Fibroblast of the conjunctiva (primary cell): ENCODE data around the gene WT1.

Source experiments
- DNase-seq: peaks from one replicate; pipeline ENCODE4 v3.0.0-alpha.2; 2010; ENCODE audit warnings: low read depth

Gene WT1

DNA sequence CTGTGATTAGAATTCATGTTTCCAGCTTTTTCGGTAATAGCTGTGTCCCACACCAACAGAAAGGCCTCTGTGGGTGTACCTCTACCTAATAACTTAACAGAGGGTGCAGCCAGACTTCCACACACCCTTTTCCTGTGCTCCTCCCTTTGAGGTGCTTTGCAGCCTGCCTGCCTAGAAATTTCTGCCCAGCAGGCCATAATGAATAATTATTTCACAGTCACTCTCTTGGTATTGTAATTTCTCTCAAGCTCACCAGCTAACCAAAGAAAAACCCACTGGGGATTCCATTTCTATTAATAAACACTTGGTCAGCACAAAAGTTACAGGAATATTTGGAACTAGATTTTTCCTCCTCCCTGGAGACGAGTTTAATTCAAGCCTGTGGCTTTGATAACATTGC is 13.3 kb downstream of the WT1 start:
- DNase-seq: no peak

DNA sequence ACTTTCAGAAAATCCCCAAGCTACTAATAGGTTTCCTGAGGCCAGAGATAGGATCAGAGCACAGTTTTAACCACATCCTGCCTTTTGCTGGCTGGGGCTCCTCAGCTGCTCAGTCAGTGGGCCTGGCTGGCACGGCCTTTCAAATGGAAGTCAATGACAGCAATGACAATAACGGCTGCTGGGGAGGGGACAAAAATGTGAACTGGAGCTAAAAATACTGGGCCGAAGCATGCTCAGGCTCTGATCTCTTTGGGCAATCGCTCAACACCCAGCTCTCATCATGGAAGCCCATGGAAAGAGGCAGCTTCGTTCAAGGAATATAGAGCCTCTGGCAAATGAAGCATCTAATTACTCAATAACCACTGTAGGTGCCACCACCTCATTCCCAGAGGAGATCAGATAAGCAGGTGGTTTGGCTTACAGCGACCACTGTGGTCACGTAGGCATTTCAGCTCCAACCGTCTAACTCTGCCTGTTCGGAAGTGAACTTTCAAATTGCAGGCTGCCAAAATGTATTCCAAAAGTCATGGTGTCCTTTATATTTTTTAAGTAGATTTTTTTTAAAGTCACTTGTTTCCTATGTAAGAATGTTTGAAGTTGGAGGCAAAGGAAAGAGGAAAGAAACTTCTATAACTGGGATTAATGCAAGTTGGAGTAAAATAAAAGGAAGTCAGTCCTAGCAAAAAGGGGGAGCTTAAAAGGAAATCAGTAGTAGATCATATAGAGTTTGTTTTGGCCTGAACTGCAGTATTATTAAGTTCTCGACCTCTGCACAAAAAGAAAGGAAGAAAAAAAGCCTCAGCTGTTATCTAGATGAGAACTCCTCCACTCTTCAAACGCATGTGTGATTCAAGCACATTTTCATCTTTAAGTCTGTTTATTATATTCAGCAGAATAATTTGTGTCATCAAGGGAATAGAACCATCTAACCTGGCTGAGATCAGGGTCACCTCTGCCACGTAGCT is 14.1 kb downstream of the WT1 start:
- DNase-seq: no peak

DNA sequence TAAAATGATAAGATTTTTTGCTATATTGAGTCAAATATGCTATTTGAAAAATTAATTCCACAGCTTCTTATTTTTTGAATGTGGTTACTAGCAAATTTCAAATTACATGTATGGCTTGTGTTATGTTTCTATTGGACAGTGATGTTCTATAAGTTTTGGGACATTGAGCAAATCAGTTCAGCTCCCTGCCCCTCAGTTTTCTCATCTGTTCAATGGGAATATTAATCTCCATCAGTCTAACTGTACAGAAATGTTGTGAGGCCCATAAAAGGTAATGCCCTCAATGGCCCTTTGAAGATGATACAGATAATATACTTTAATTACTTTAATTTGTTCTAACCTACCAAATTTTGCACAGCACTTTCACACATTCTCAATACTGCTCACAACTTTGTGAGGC is 15.2 kb downstream of the WT1 start:
- no peak for DNase-seq

DNA sequence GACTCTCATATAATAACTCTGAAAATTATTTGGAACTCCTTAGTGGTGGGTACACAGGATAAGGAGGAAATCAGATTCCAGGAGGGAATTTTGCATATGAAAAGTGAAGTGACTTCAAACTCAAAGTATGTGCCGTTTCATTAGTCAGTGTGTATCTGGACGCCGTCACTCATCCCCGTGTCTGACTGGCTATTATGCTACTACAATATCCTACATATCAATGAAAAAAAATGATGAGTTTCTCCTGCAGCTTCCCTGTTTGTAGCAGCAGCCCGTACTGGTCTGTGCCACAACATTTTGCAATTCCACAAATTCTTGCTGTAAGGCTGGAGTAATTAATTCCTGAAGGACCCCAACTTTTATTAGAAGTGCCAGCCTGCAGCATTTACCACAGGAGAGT is 16.5 kb downstream of the WT1 start:
- DNase-seq: no peak

DNA sequence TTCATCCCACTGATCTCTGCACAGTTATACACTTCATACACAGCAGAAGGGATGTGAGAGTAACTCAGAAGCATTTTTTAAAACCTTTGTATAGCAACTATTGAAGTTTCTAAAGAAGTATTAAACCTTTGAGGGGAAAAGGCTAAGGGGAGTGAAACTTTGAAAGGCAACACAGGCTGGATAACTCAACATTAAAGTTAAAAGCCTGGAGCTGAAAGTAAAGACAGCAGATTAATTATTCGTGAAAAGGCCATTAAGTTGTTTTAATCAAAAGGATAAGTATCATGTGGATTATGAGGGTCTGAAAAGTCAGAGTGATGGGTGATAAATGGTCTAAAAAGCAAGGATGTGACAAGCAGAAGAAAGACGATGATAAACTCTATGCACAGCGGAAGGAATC is 17.5 kb downstream of the WT1 start:
- DNase-seq: no peak

DNA sequence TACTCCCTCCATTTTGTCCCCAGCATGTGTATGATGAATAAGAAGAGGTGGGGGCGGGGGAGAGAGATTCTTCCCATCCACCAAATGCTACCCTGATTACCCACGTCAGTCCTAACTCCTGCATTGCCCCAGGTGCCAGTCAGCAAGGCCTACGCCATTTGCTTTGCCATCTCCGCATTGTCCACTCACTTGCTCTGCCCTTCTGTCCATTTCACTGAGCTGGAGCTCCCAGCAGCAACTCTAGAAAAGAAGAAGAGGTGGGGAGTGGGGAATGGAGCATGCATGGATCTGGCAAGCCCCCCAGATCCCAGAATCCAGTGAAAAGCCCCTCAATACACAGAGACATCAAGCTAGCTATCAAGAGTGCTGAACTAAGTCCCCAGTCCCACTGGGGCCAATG is 19.0 kb downstream of the WT1 start:
- no peak for DNase-seq

DNA sequence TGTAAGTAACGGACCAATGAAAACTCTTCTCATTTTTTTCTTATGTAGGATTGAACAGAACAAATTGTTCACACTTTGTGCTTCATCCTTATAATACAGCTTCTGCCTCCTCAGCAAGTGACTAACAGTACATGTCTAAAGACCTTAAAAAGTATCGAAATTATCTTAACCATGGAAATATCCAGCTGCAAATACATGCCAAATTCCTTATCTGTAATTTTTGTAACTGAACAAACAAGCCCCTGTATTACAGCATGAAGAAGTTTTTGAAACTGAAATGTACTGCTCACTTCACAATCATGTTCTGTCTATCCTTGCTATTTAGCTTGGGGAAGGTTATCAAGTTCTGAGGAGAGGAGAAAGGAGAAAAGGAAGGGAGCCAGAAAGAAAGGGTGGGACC is 20.4 kb downstream of the WT1 start:
- DNase-seq: no peak

DNA sequence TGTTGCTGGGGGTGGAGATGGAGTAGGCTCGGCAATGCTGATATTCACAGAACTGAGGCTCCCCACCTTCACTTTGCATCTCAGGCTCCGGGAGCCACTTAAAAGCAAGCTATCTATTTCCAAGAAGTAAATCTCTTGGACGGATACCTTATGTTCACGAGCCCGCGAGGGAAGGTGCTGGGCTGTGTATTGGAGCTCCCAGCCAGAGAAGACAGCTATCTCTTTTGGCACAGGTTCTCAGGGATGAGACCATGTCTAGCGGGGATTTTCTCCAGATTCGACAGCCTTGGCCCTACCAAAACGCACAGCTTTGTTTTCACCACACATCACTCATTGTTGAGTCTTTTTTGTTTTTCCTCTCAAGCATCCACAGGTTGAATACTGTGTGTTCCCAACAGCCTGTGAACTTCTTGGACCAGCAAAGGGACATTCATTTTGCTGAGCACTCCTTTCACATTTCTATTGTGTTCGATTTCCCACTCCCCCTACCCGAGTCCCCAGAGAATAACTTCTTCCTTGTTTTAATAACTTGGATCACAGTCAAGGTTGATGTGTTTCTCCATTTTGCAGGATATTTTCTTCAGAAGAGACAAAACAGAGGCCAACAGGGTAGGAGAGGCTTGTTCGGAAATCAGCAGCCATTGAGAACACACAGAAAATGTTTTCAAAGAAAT is 23.3 kb downstream of the WT1 start:
- no peak for DNase-seq

DNA sequence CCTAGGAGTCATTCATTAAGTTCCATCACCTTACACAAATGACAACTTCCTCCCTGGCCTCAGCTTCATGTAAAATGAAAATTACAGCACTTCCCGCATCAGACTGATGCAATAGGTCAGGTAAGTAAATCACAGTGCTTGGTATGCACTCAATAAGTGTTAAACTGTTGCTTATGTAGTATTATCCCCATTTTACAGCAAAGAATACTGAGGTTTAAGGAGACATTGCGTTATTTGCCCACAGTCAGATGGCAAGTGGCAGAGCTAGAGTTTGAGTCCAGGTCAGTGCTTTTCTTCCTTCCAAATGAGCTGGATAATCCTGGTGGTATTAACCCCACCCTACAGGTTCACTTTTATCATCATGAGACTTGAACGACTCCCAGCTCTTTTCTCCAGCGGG is 29.7 kb downstream of the WT1 start:
- no peak for DNase-seq

DNA sequence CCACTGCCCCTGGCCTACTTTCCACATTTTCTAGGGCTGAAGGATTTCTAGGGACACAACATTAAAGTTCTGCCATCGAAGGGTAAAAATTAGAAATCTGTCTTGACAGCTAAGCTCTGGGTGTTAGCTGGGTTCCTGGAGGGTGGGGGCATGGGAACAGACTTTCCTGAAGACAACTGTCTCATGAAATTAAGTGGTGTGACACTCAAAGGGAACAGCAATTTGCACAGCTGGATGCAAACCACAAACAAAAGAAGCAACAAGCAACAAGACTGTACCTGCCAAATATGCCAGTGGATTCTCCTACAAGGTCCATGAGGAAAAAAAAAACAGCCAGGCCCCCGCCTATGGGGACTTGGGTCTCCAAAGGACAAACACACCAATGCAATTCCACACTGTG is 32.5 kb downstream of the WT1 start:
- DNase-seq: no peak

DNA sequence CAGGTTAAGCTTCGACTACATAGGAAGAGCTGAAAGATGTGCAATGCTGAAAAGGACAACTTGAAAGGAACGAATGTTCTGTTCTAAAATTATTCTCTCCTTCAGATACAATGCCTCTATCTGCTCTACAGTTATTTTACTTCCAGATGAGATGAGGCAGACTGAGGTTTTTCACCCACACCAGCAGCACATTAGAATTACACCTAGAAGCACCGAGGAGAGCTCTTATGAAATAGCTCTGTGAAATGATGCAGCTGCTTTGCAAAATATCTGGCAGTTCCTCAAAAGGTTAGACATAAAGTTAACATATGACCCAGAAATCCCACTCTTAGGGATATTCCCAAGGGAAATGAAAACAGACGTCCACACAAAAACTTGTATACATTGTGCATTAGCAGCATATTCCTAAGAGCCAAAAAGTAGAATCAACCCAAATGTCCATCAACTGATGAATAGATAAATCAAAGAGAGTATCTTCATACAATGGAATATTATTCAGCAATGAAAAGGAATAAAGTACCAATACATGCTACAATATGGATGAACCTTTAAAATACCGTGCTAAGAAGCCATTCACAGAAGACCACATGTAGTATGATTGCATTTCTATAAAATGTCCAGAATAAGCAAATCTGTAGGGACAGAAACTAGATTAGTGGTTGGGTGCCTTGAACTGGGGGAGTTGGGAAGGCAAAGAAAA is 34.5 kb downstream of the WT1 start:
- no peak for DNase-seq

DNA sequence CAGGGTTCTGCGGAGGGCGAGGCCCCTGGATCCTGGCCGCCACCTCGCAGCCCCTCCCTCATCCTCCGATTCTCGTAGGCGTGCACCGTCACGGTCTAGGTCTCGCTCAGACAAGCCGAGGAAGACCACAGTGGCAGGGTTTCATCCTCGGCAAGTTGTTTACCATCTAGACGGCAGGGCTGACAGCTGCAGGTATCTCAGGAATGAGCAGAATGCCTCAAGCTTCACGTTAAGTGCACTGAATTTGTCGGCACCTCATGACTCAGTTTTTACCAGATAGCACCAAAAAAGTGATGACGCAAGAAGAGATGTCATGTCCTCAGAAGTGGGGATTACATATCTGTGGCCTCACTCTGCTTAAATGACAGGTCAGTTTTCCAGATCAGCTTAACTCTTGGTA is 35.1 kb downstream of the WT1 start:
- DNase-seq: no peak

DNA sequence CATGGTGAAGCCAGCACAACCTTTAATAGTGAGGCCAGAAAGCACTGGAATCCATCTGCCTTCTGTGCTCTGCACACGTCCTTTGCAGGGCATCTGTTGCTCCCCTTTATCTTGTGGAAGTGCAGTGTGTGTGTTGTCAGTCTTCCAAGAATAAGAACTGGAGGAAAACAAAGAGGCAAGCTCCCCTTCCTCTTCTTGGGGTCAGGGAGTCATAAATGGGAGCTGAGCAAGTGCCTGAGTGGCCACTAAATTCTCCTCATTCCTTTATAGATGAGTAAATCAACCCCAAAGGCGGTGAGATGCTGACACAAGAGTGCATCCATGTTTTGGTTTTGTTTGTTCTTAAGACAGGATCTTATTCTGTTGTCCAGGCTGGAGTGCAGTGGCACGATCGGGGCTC is 38.3 kb downstream of the WT1 start:
- no peak for DNase-seq

DNA sequence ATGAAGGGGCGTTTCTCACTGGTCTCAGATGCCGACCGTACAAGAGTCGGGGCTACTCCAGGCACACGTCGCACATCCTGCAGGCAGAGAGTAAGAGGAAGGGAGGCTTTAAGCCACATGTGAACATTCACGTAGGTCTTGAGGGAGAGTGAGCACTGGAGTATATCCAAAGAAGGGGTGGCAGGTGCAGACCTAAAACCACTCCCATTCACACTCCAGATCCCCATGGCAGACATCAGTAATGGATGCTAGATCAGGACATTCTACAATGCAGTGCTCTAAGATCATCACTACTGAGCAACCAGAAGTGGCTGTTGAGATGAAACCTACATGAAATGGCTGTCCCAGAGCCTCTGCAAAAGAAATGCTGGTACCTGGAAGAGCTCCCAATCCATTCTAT is 39.0 kb downstream of the WT1 start:
- DNase-seq: no peak

DNA sequence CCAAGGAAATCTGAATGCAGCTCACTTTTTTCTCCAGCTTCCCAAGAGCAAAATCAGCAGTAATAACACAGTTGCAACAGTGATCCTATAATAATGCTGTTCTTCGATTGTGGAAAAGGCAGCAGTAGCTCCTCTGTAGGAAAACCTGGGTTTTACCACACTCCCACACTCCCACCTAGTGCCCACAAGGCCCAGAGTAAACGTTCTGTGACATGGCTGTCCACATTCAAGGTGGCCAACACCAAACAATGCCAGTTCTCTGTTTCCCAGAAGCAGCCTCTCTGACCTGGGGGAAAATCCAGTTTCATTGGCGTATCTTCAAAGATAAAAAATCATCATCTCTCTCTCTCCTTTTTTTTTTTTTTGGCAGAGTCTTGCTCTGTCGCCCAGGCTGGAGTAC is 40.2 kb downstream of the WT1 start:
- DNase-seq: no peak

DNA sequence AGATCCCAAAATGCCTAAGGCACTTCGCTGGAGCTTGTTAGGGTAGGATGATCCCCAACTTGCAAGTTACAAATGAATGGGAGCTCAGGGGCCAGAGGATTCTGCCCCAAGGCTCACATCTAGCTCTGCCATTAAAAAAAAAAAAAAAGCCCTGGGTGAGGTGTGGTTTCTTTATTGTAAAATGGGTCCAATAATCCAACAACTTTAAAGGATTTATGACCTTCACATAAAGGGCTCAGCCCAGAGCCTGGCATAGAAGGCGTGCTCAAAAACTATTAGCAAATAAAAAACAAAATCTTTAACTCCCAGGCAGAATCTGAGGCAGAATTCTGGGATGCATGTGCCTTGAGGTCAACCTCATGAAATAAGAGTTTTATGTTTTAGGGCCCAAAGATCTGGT is 42.5 kb downstream of the WT1 start:
- no peak for DNase-seq

DNA sequence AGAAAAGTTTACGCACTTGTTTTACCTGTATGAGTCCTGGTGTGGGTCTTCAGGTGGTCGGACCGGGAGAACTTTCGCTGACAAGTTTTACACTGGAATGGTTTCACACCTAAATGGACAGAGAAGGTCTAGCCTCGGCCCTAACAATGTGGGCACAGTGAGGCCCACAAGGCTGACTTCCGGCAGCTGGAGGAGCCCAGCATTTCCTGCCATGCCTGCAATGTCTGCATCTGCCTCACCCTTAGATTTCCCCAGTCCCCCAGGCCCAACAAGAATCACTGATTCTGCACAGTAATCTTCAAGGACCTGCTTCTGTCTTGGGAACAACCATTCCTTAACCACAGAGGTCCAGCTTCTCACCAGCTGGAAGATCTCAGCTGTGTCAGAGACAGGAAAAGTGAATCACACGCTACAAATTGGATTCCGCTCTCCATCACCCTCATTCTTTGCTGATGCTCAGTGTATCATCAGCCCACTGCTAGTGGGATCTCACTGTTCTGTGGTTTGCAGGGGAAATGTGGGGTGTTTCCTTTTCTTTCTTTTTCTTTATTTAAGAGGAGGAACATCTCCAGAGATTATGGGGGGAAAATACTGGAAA is 43.3 kb downstream of the WT1 start:
- DNase-seq: no peak

DNA sequence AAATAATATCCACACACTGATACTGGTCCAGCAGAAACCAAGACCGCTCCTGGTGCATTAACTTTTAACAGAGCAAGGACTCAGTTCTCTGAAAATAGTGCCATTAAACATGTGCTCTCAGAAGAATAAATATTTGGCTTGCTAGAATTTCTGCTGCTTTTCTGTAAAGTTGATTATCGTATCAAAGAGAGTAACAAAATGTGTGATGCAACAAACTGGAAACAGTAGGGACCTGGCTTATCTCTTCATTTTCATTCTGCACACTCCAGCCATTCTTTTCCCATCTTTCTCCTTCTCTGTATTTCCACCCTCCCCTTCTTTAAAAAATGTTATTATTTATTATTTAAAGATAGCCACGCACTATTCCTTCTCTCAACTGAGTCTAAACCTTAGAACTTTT is 43.9 kb downstream of the WT1 start:
- no peak for DNase-seq

DNA sequence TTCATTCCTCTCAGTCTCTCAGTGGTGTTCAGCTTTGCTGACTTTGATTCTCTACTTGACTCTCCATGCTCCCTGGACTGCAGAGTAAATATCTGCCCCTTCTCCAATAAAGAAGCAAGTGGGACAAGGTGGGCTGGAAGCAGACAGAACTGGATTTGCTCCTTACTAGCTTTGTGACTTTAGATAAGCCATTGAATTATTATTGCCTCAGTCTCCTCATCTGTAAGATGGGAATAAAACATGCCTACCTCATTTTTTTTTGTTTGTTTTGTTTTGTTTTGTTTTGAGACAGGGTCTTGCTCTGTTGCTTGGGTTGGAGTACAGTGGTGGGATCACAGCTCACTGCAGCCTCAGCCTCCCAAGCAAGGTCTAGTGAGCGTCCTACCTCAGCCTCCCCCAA is 44.6 kb downstream of the WT1 start:
- no peak for DNase-seq

DNA sequence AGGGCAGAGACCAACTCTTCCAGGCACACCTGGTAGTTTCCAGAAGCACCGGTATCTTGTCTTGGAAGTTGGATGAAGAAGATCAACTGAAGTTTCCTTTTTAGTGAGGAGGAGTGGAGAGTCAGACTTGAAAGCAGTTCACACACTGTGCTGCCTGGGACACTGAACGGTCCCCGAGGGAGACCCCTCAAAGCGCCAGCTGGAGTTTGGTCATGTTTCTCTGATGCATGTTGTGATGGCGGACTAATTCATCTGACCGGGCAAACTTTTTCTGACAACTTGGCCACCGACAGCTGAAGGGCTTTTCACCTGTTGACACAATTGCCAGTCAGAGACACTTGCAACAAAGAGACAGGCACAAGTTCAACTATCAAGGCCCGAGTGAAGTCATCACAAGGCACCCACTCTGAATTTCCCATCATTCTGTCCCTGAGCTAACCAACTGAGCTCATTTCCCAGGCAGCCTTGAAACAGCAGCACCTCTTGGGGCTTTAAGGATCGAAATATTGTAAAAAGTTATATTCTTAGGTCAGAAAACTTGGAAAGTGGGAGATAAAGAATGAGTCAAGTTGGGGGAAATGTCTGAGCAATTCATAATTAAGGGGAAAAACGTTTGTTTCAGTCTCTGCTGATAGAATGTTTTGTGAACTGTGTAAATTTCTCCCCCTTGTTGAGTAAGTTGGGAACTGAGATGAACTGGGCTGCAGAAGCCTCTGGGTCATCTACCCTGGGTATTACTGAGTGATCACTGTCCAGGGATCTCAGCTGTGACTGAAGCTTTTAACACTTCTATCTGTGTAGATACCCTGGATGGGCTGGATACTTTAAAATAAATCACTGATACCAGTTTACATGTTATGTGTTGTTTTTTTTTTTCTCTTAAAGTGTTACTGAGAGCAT is 46.2 kb downstream of the WT1 start:
- no peak for DNase-seq

DNA sequence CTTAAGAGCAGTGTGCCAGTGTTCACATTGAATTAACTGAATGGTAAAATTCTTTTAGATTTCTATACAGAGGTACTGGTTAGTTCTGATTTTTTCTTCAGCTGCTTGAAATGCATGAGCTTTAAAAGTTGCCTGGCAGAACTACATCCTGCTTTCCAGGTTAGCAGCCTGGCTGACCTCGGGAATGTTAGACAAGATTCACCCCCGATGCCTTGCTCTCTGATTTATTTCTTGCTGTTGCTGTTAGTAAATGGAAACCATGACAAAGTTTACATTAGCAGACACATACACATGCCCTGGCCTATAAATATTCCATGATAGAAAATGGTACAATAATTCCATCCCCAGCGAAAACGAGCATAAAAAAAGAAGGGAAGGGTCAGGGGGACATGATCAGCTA is 47.0 kb downstream of the WT1 start:
- no peak for DNase-seq

DNA sequence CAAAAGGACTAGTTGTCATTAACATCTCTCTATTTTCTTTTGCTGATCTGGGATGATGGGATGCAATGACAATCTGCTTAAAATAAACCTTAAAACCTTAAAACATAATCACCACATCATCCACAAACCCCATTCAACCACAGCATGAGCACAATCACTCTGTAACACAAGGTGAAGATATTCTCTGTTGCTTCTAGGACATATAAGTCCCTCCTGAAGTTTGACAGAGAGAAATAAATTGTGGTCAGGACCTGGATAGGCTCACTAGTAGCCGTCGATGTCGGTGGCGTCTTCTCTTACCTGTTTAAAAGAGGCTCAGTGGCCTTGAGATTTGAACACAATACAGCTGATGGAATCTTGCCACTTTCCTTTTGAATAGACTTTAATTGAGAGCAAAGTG is 47.9 kb downstream of the WT1 start:
- no peak for DNase-seq
